Loucy (cell line): Measurements from ENCODE around the gene NCOA7.

Experiments
- EZH2phosphoT487 ChIP-seq: fragments of 200-600 bp; IDR thresholded peaks from 2 replicates; pipeline ENCODE4 v1.6.1; 2018; ENCODE audit warnings: antibody characterized with exemption, mild to moderate bottlenecking, moderate library complexity, borderline replicate concordance
- TF ChIP-seq, protein P1 (sequence below): fragments of 200-600 bp; sonication (generic); conservative IDR thresholded peaks from 2 replicates; pipeline ENCODE4 v1.5.1; 2014; ENCODE audit warnings: mild to moderate bottlenecking, antibody characterized with exemption, low read length

DNA sequence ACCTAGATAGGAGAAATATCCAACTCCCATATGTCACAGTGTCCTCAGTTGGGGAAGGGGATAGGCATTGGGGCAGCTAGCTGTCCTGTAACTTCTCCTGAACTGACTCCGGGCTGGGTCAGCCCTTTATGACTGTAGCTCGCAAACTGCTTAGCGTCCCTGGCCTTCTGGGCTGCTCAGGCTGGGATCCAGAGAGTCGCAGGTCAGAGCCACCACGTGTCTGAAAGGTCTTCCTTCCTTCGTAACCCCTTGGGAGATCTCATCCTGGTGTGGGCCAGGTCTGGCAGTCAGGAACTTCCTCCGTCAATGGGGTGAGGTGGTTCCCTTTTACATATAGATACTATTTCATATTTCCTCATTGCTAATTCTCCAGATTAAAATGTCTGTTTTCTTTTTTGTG is 137.0 kb downstream of the NCOA7 start:
- TF ChIP-seq, protein P1, sequence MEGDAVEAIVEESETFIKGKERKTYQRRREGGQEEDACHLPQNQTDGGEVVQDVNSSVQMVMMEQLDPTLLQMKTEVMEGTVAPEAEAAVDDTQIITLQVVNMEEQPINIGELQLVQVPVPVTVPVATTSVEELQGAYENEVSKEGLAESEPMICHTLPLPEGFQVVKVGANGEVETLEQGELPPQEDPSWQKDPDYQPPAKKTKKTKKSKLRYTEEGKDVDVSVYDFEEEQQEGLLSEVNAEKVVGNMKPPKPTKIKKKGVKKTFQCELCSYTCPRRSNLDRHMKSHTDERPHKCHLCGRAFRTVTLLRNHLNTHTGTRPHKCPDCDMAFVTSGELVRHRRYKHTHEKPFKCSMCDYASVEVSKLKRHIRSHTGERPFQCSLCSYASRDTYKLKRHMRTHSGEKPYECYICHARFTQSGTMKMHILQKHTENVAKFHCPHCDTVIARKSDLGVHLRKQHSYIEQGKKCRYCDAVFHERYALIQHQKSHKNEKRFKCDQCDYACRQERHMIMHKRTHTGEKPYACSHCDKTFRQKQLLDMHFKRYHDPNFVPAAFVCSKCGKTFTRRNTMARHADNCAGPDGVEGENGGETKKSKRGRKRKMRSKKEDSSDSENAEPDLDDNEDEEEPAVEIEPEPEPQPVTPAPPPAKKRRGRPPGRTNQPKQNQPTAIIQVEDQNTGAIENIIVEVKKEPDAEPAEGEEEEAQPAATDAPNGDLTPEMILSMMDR = no peak
- no peak for TF ChIP-seq EZH2phosphoT487
